MM.1S (cell line): ENCODE results near the gene GAK.

ENCODE experiments used
- DNase-seq: peaks from one replicate; pipeline ENCODE4 v3.0.0-alpha.2; 2015
- H2AFZ ChIP-seq: fragments of 300-600 bp; sonication (generic); 2 replicates; pipeline ENCODE4 v1.6.0; 2016; ENCODE audit warnings: antibody characterized with exemption, low read length
- H3F3A ChIP-seq: fragments of 300-600 bp; sonication (generic); 2 replicates; pipeline ENCODE4 v1.6.1; 2016; ENCODE audit warnings: mild to moderate bottlenecking, antibody characterized with exemption, low read length, moderate library complexity, mixed read lengths; ENCODE audit not compliant: insufficient read depth
- H3K27ac ChIP-seq: fragments of 300-600 bp; sonication (generic); 2 replicates; pipeline ENCODE4 v1.5.1; 2016; ENCODE audit warnings: mild to moderate bottlenecking, low read length
- H3K27me3 ChIP-seq: fragments of 300-600 bp; sonication (generic); replicated peaks from 2 replicates; pipeline ENCODE4 v1.6.0; 2016; ENCODE audit warnings: low read length; ENCODE audit not compliant: insufficient read depth
- H3K36me3 ChIP-seq: fragments of 300-600 bp; sonication (generic); replicated peaks from 2 replicates; pipeline ENCODE4 v1.6.1; 2016; ENCODE audit warnings: mild to moderate bottlenecking, low read length, mixed read lengths; ENCODE audit not compliant: insufficient read depth
- H3K4me1 ChIP-seq: fragments of 300-600 bp; sonication (generic); 2 replicates; pipeline ENCODE4 v1.6.1; 2016; ENCODE audit warnings: low read length, mixed read lengths
- H3K4me2 ChIP-seq: fragments of 300-600 bp; sonication (generic); 2 replicates; pipeline ENCODE4 v1.6.0; 2016; ENCODE audit warnings: low read depth, low read length
- H3K4me3 ChIP-seq: fragments of 300-600 bp; sonication (generic); 2 replicates; pipeline ENCODE4 v1.5.1; 2016; ENCODE audit warnings: low read length, mixed read lengths
- H3K79me2 ChIP-seq: fragments of 300-600 bp; sonication (generic); 2 replicates; pipeline ENCODE4 v1.6.1; 2016; ENCODE audit warnings: mixed run types, low read length, mixed read lengths
- H3K9ac ChIP-seq: fragments of 300-600 bp; sonication (generic); 2 replicates; pipeline ENCODE4 v1.6.1; 2016; ENCODE audit warnings: low read length, mixed read lengths
- H3K9me2 ChIP-seq: fragments of 300-600 bp; sonication (generic); replicated peaks from 2 replicates; pipeline ENCODE4 v1.6.1; 2016; ENCODE audit warnings: mild to moderate bottlenecking, low read length, mixed read lengths; ENCODE audit not compliant: insufficient read depth
- H3K9me3 ChIP-seq: fragments of 300-600 bp; sonication (generic); replicated peaks from 2 replicates; pipeline ENCODE4 v1.6.1; 2016; ENCODE audit warnings: mild to moderate bottlenecking, low read length, mixed read lengths; ENCODE audit not compliant: insufficient read depth
- H4K20me1 ChIP-seq: fragments of 300-600 bp; sonication (generic); 2 replicates; pipeline ENCODE4 v1.6.1; 2016; ENCODE audit warnings: mild to moderate bottlenecking, low read length, moderate library complexity, mixed read lengths; ENCODE audit not compliant: insufficient read depth
- EZH2 ChIP-seq: fragments of 300-600 bp; sonication (generic); optimal IDR thresholded peaks from 2 replicates; pipeline ENCODE3; 2017; ENCODE audit warnings: low read depth, mild to moderate bottlenecking, antibody characterized with exemption, low read length, mixed read lengths
- EZH2phosphoT487 ChIP-seq: fragments of 300-600 bp; sonication (generic); IDR thresholded peaks from 2 replicates; pipeline ENCODE4 v1.6.1; 2018; ENCODE audit warnings: antibody characterized with exemption, low read length
- TF ChIP-seq, protein P1 (sequence below): fragments of 300-600 bp; sonication (generic); IDR thresholded peaks from 2 replicates; pipeline ENCODE4 v1.5.1; 2016; ENCODE audit warnings: antibody characterized with exemption, low read length, mixed read lengths

Gene GAK

DNA sequence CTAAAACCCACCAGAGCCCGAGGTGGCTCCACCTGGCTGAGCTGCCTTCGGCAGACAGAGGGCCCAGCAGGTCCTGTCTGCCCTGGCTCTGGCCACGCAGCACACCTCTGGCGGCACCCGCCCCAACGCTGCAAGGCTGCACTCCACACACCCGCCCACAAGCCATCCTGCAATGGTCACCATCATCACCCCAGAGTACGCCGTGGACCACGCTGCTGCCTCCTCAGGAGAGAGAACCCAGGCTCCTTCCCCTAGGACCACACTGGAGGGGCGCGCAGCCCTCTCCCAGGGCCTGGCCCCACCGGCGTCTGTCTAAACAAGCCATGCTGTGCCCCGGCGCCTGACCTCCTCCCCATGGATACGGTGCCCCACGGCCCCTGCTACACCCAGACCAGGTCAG lies 66.5 kb downstream of the GAK start:
- no peak overlapping the region for H2AFZ ChIP-seq
- no peak overlapping the region for H3K4me2 ChIP-seq
- no peaks in the 10 kb centered on the region for H3K4me1 ChIP-seq
- H3K36me3 ChIP-seq = peaks cover 14% of the 10 kb centered on the region
- no peaks in the 10 kb centered on the region for H4K20me1 ChIP-seq
- no peaks in the 10 kb centered on the region for H3K79me2 ChIP-seq
- H3K4me3 ChIP-seq = no peak overlapping the region
- no peaks in the 10 kb centered on the region for H3K9me2 ChIP-seq
- H3F3A ChIP-seq = no peaks in the 10 kb centered on the region
- no peak for TF ChIP-seq EZH2phosphoT487
- TF ChIP-seq, protein P1, sequence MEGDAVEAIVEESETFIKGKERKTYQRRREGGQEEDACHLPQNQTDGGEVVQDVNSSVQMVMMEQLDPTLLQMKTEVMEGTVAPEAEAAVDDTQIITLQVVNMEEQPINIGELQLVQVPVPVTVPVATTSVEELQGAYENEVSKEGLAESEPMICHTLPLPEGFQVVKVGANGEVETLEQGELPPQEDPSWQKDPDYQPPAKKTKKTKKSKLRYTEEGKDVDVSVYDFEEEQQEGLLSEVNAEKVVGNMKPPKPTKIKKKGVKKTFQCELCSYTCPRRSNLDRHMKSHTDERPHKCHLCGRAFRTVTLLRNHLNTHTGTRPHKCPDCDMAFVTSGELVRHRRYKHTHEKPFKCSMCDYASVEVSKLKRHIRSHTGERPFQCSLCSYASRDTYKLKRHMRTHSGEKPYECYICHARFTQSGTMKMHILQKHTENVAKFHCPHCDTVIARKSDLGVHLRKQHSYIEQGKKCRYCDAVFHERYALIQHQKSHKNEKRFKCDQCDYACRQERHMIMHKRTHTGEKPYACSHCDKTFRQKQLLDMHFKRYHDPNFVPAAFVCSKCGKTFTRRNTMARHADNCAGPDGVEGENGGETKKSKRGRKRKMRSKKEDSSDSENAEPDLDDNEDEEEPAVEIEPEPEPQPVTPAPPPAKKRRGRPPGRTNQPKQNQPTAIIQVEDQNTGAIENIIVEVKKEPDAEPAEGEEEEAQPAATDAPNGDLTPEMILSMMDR = no peak
- no peak for TF ChIP-seq EZH2
- no peak for DNase-seq
- no peak overlapping the region for H3K27ac ChIP-seq
- no peaks in the 10 kb centered on the region for H3K27me3 ChIP-seq
- H3K9ac ChIP-seq = no peak overlapping the region
- no peaks in the 10 kb centered on the region for H3K9me3 ChIP-seq

DNA sequence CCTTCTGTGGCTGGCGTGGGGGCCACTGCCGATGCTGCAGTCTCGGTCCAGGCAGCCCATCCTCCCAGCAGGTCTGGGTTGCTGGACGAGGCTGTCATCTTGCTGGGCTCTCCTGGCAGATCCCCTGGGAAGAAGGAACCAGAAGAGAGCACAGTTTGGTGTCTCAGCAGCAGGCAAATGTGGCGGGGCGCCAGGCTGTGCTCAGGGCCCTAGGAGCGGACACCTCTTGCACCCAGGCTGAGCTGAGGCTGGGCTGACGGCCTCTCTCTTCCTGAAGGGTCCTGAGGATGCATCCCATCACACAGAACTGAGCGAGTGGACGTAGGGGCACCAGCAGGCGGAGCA lies 67.0 kb downstream of the GAK start:
- Histone ChIP-seq H3K27me3 (no peaks in the 10 kb centered on the region), H3K9me3 (no peaks in the 10 kb centered on the region), H3K36me3 (peaks cover 17% of the 10 kb centered on the region), H3K9me2 (no peaks in the 10 kb centered on the region), H3K4me3 (no peak overlapping the region), H3F3A (no peaks in the 10 kb centered on the region), H3K9ac (no peak overlapping the region), H3K79me2 (no peaks in the 10 kb centered on the region), H3K4me2 (no peak overlapping the region), H2AFZ (no peak overlapping the region), H3K27ac (no peak overlapping the region), H3K4me1 (no peaks in the 10 kb centered on the region), H4K20me1 (no peaks in the 10 kb centered on the region)
- TF ChIP-seq, protein P1 = no peak
- TF ChIP-seq EZH2phosphoT487 = no peak
- TF ChIP-seq EZH2 = no peak
- no peak for DNase-seq

DNA sequence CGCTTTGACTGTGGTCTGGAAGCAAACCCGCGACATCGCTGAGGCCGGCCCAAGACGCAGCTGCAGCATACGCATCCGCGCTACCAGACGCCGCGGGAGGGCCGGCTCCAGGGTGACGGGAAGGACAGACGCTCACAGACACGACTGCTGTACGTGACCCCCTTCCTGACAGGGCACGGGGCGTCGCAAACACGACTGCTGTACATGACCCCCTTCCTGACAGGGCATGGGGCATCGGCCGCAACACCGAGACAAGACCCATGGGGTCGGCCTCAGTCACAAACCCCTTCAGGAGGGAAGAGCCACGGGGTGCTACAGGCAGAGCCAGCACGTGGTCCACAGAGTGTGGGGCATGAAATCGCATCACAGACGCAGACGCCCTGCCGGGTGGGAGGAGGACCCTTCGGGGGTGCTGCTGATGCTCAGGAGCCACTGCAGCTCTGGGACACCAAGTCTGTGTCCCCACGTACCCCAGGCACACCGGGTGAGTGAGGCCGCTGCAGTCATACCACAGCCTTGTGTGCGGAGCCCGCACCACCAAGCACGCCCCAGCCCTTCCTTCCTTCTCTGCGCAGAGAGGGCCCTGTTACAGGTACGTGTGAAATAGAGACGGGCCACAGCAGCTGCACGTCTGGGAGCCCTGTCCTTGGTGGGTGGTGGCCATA lies 67.5 kb downstream of the GAK start:
- Histone ChIP-seq H3F3A (no peaks in the 10 kb centered on the region), H3K9me2 (no peaks in the 10 kb centered on the region), H3K9me3 (no peaks in the 10 kb centered on the region), H3K4me2 (no peak overlapping the region), H4K20me1 (no peaks in the 10 kb centered on the region), H3K27me3 (no peaks in the 10 kb centered on the region), H3K9ac (no peak overlapping the region), H3K36me3 (peaks cover 22% of the 10 kb centered on the region), H3K4me1 (no peaks in the 10 kb centered on the region), H3K27ac (no peak overlapping the region), H3K79me2 (no peaks in the 10 kb centered on the region), H3K4me3 (no peak overlapping the region), H2AFZ (no peak overlapping the region)
- no peak for DNase-seq
- no peak for TF ChIP-seq EZH2
- TF ChIP-seq, protein P1 = no peak
- no peak for TF ChIP-seq EZH2phosphoT487
